HL-60 (cell line): ENCODE measurements around the gene C19orf12.

ENCODE experiments used
- CTCF ChIP-seq: IDR thresholded peaks from one replicate; pipeline ENCODE4 v1.5.1; 2011; ENCODE audit warnings: low read length, control low read depth, inconsistent platforms; ENCODE audit not compliant: insufficient read depth
- GABPA ChIP-seq: IDR thresholded peaks from 2 replicates; pipeline ENCODE4 v1.6.1; 2012; ENCODE audit warnings: low read depth
- REST ChIP-seq: IDR thresholded peaks from 2 replicates; pipeline ENCODE4 v1.6.1; 2012; ENCODE audit warnings: low read depth; ENCODE audit not compliant: insufficient replicate concordance

- TF ChIP-seq CTCF (no peak), REST (no peak), GABPA (no peak)
Observed at GRCh38 chr19:29696565-29696846, 18.6 kb downstream of the C19orf12 start.
